A673 (cell line): Measurements from ENCODE around the gene NPY1R.

Source experiments
- EZH2 ChIP-seq: fragments of 200-600 bp; sonication (generic); IDR thresholded peaks from 2 replicates; pipeline ENCODE4 v1.6.1; 2017; ENCODE audit warnings: borderline replicate concordance, low read depth, mild to moderate bottlenecking, mixed read lengths, antibody characterized with exemption, low read length; ENCODE audit not compliant: poor library complexity, severe bottlenecking
- TF ChIP-seq, protein P1 (sequence below): fragments of 300-800, 200-600 bp; sonication (generic); conservative IDR thresholded peaks from 2 replicates; pipeline ENCODE4 v1.5.1; 2017; ENCODE audit warnings: low read depth, mild to moderate bottlenecking, antibody characterized with exemption, low read length, moderate library complexity, mixed read lengths

DNA sequence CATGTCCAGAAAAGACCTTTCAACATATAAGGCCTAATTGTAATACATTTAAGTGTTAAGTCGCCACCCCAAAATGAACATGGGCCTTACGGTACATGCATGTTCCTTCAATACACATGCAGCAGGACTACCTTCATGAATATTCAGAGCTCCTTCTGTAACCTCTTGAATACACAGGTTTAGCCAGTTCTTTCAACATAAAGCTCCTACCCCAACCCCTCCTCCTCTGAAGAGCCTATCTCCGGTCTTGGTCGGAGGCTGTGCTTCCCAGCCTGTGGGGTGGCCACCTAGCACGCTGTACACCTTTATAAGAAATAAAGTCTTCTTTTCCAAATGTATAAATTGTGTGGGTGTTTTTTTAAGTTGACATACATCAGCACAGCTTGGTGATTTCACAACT, 39.6 kb upstream of the NPY1R start:
- TF ChIP-seq, protein P1, sequence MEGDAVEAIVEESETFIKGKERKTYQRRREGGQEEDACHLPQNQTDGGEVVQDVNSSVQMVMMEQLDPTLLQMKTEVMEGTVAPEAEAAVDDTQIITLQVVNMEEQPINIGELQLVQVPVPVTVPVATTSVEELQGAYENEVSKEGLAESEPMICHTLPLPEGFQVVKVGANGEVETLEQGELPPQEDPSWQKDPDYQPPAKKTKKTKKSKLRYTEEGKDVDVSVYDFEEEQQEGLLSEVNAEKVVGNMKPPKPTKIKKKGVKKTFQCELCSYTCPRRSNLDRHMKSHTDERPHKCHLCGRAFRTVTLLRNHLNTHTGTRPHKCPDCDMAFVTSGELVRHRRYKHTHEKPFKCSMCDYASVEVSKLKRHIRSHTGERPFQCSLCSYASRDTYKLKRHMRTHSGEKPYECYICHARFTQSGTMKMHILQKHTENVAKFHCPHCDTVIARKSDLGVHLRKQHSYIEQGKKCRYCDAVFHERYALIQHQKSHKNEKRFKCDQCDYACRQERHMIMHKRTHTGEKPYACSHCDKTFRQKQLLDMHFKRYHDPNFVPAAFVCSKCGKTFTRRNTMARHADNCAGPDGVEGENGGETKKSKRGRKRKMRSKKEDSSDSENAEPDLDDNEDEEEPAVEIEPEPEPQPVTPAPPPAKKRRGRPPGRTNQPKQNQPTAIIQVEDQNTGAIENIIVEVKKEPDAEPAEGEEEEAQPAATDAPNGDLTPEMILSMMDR, result no peak
- TF ChIP-seq EZH2, result no peak
